Measurements from ENCODE around the gene SLC25A46.
"Not testable (repeated sequence)": the region's sequence is repeated elsewhere in the genome, so short reads cannot be mapped to it uniquely, and the experiment has no call there.

The SLC25A46 gene

GRCh38 chr5:110757118-110757729 is 18.4 kb downstream of the SLC25A46 start:
- no peak for DNase-seq (ENCODE audit: low read depth)

- no peak for DNase-seq (ENCODE audit: low read depth)
Observed at GRCh38 chr5:110760158-110760557, 21.4 kb downstream of the SLC25A46 start.

GRCh38 chr5:110768138-110768860 is 29.5 kb downstream of the SLC25A46 start:
- DNase-seq (ENCODE audit: low read depth): no peak

GRCh38 chr5:110769000-110769681 is 30.3 kb downstream of the SLC25A46 start:
- no peak for DNase-seq (ENCODE audit: low read depth)

GRCh38 chr5:110770286-110770685 is 31.5 kb downstream of the SLC25A46 start:
- no peak for DNase-seq (ENCODE audit: low read depth)

GRCh38 chr5:110784901-110785300 is 46.1 kb downstream of the SLC25A46 start:
- DNase-seq (ENCODE audit: low read depth): no peak

GRCh38 chr5:110785356-110785755 is 46.5 kb downstream of the SLC25A46 start:
- no peak for DNase-seq (ENCODE audit: low read depth)

GRCh38 chr5:110788006-110788405 is 49.2 kb downstream of the SLC25A46 start:
- DNase-seq (ENCODE audit: low read depth): not testable (repeated sequence)

GRCh38 chr5:110790673-110791072 is 51.9 kb downstream of the SLC25A46 start:
- no peak for DNase-seq (ENCODE audit: low read depth)

- no peak for DNase-seq (ENCODE audit: low read depth)
Observed at GRCh38 chr5:110802998-110803397, 64.2 kb downstream of the SLC25A46 start.

GRCh38 chr5:110803467-110804326 is 64.9 kb downstream of the SLC25A46 start:
- no peak for DNase-seq (ENCODE audit: low read depth)

- no peak for DNase-seq (ENCODE audit: low read depth)
Observed at GRCh38 chr5:110807169-110807568, 68.4 kb downstream of the SLC25A46 start.

- no peak for DNase-seq (ENCODE audit: low read depth)
Observed at GRCh38 chr5:110809006-110809405, 70.2 kb downstream of the SLC25A46 start.
